ENCODE measurements around the gene NEU1. TPM values are rescaled to one million over a fixed set of nuclear protein-coding genes. Genes with fewer than 3 reads are reported as not detected.

Gene NEU1
- total RNA-seq, 1 donor from 2014 or later: 21.3 TPM

DNA sequence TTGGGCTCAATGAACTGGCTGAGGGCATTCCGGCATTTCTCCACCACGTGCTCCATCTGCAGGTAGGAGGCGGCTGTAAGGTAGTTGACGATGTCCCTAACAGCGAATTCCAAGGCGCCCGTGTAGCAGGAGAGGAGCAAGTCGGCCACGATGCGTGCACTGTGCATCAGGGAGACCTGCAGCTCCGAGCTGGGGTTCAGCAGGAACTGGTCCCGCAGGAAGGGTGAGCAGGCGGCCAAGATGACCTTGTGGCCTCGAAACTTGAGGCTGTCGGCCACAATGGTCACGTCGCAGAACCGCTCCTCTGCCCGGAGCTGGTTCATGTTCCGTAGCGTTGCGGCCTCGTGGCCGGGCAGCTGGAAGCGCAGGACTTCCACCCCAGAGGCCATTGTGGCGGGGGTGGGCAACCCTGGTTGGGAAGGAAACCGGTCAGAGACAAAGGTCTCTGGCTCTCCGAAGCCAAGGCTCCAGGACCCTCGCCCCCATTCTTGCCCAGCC, 38.3 kb upstream of the NEU1 start:
- no peak for DNase-seq (ENCODE audit: low spot score)
- Mint-ChIP-seq H3K27me3 (ENCODE audit: low read depth) (no peaks in the 10 kb centered on the region), H3K4me3 (ENCODE audit: low read depth) (peak overlapping the region; percentile 66), H3K27ac (no peak overlapping the region), H3K9me3 (no peaks in the 10 kb centered on the region), H3K4me1 (ENCODE audit: low read depth) (peaks cover 26% of the 10 kb centered on the region), H3K36me3 (ENCODE audit: low read depth) (peaks cover 15% of the 10 kb centered on the region)
- intact Hi-C loops (cut with micrococcal nuclease): no loop called here

DNA sequence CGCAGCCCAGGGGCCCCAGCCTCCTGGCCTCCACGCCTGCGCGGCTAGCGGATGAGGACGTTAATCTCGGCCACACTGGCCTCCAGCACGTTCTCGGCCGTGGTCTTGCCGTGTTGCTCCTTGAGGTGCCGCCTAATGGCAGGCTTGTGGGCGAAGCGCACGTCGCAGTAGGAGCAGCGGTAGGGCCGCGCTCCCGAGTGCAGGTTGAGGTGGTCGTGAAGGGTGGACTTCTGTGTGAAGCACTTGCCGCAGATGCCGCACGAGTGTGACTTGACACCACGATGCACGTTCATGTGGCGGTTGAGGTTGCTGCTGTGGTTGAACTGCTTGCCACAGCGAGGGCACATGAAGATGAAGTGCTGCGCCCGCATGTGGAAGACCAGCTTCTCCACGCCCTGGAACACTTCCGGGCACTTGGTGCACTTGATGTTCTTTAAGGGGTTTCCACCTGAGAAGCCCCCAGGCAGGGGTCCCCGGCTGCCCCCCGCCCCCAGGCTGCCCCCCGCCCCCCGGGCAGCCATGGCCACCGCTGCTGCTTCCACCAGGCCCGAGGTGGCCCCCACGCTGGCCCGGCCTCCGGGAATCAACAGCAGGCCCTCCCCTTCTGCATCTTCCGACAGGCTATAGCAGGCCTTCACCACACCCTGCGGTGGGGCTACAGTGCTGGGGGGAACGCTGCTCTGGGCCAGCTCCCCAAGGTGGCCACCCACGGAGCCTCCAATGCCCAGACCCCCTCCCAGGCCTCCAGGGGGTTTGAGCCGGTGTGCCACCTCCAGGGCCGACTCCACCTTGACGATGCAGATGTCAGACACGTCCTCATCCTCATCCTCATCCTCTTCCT, 37.5 kb upstream of the NEU1 start:
- Mint-ChIP-seq H3K36me3 (ENCODE audit: low read depth) (peaks cover 22% of the 10 kb centered on the region), H3K27ac (no peak overlapping the region), H3K4me1 (ENCODE audit: low read depth) (peaks cover 29% of the 10 kb centered on the region), H3K4me3 (ENCODE audit: low read depth) (no peak overlapping the region), H3K27me3 (ENCODE audit: low read depth) (no peaks in the 10 kb centered on the region), H3K9me3 (no peaks in the 10 kb centered on the region)
- DNase-seq (ENCODE audit: low spot score): no peak
- intact Hi-C loops (cut with micrococcal nuclease): loop anchor here (5.0 kb wide), 2 partner anchors 68 to 233 kb away; partner anchors contain the start of genes CSNK2B and LY6G5B

DNA sequence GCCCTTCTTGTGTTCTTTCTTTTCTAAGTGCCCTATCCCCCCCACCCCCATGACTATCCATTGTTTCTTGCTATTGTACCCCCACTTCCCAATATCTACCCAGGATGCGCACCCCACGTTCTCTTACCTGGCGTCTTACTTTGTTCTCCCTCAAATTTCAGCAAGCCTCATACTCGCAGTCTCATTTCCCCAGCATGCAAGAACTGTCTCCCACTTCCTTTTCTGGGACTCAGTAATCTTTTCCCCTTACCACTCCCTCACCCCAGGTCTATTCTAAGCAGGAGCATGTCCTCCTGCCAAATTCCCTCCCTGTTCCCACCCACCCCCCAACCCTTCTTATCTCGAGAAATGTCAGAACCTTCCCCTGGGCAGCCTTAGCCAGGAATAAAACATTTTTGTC, 36.6 kb upstream of the NEU1 start:
- Mint-ChIP-seq H3K27ac (peak overlapping the region; percentile 48), H3K9me3 (no peaks in the 10 kb centered on the region), H3K36me3 (ENCODE audit: low read depth) (peaks cover 22% of the 10 kb centered on the region), H3K4me1 (ENCODE audit: low read depth) (peaks cover 29% of the 10 kb centered on the region), H3K4me3 (ENCODE audit: low read depth) (peak overlapping the region; percentile 78), H3K27me3 (ENCODE audit: low read depth) (no peaks in the 10 kb centered on the region)
- intact Hi-C loops (cut with micrococcal nuclease): loop anchor here (5.0 kb wide), 2 partner anchors 67 to 232 kb away; partner anchors contain the start of genes CSNK2B and LY6G5B
- no peak for DNase-seq (ENCODE audit: low spot score)

GRCh38 chr6:31898383-31899011, 35.9 kb upstream of the NEU1 start:
- intact Hi-C loops (cut with micrococcal nuclease): loop anchor here (5.0 kb wide), 2 partner anchors 66 to 231 kb away; partner anchors contain the start of genes CSNK2B and LY6G5B

DNA sequence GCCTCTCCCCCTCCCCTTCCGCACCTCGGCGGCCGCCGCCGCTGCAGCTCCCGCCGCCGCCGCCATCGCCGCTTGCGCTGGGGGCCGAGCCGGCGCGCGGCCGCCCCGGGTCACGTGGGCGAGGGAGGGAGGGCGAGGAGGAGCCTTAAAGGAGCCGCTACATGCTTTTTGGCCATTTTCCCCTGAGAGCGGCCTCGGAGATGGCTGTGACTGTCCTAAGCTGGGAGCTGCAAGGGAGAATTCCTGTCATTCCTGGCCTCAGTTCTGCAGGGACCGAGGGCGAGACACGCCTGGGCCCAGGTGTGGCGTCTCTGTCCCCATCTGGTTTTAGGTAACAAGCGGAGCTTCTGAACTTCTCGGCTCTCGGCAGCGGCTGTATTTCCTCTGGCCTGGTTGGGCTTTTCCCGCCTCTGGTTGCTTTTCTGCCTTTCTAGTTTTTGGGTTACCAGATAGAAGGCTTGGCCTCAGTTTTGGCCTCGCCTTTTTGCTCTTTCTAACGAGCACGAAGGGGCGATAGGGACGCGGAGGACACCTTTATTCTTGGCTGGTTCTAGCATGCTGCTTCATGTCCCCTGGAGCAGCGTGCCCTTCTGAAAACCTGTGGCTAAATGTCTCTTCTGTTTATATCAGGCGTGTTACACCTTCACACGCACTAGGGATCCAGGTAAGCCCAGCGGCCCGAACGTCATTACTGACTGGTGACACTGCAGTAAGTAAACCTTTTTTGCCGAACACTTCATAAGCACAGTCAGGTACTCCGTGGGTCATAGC, 35.2 kb upstream of the NEU1 start, which contains the start of gene EHMT2:
EHMT2 (minus strand) TSS at position 87 of the 771 bp plus-strand sequence; CDS start at position 66, 21 bp downstream.
- Mint-ChIP-seq H3K27ac (peak within 1 kb of the TSS; percentile 92), H3K9me3 (no peaks in the 10 kb centered on the region), H3K27me3 (ENCODE audit: low read depth) (no peaks in the 10 kb centered on the region), H3K4me3 (ENCODE audit: low read depth) (peak within 1 kb of the TSS; percentile 98), H3K36me3 (ENCODE audit: low read depth) (peaks cover 31% of the 10 kb centered on the region), H3K4me1 (ENCODE audit: low read depth) (peaks cover 31% of the 10 kb centered on the region)
- DNase-seq (ENCODE audit: low spot score): peak; percentile 84
- intact Hi-C loops (cut with micrococcal nuclease): loop anchor here (2.0 to 5.0 kb wide), 4 partner anchors 35 to 230 kb away; partner anchors contain the start of genes CSNK2B, LY6G5B, NELFE and NEU1

More at GRCh38 chr6:31898383-31899011, 35.9 kb upstream of the NEU1 start:
- peaks cover 25% of the 10 kb centered on the region for H3K36me3 Mint-ChIP-seq (ENCODE audit: low read depth)
- no peaks in the 10 kb centered on the region for H3K27me3 Mint-ChIP-seq (ENCODE audit: low read depth)
- no peaks in the 10 kb centered on the region for H3K9me3 Mint-ChIP-seq
- H3K27ac Mint-ChIP-seq: peak overlapping the region; percentile 92
- peak overlapping the region; percentile 98 for H3K4me3 Mint-ChIP-seq (ENCODE audit: low read depth)
- no peak for DNase-seq (ENCODE audit: low spot score)
- H3K4me1 Mint-ChIP-seq (ENCODE audit: low read depth): peaks cover 30% of the 10 kb centered on the region

DNA sequence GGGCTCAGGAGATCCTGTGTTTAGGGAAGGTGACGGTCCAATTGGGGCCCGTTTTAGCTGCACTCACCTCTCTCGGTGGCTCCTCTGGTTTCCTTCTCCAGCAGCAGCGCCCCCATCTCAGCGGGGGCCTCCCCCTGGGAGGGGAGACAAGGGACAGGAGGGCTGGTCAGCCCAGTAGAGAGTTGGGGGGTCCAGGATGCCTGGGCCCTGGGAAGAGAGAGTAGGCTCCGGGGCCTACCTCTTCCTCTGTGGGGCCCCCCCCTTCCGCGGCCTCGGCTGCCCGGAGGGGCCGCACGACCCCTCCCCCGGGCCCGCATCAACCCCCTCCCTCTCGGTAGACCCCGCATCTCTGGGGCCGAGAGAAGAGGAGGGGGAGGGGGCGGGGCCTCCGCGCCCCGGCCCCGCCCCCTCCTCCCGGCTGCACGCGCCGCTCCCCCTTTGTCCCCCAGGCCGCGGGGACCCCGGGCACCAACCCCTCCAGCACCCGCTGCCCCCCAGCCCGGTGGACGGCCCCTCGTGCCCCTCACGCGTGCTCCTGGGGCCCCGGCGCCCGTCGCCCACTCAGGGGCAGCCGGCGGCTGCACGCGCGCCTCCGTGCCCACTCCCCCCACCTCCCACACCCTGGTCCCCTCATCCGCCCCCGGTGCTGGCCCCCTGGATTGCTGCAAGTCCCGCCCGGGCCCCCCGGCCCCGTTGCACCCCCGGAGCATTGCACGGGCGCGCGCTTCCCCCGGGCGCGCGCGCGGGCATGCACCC, 34.4 kb upstream of the NEU1 start:
- Mint-ChIP-seq H3K4me1 (ENCODE audit: low read depth) (peaks cover 26% of the 10 kb centered on the region), H3K4me3 (ENCODE audit: low read depth) (peak overlapping the region; percentile 98), H3K27me3 (ENCODE audit: low read depth) (no peaks in the 10 kb centered on the region), H3K9me3 (no peaks in the 10 kb centered on the region), H3K36me3 (ENCODE audit: low read depth) (peaks cover 38% of the 10 kb centered on the region), H3K27ac (peak overlapping the region; percentile 82)
- no peak for DNase-seq (ENCODE audit: low spot score)
- intact Hi-C loops (cut with micrococcal nuclease): loop anchor here (2.0 to 5.0 kb wide), 4 partner anchors 34 to 230 kb away; partner anchors contain the start of genes CSNK2B, LY6G5B, NELFE and NEU1

- H3K4me3 Mint-ChIP-seq (ENCODE audit: low read depth): peak overlapping the region; percentile 84
- no peaks in the 10 kb centered on the region for H3K27me3 Mint-ChIP-seq (ENCODE audit: low read depth)
- intact Hi-C loops (cut with micrococcal nuclease): loop anchor here (2.0 to 5.0 kb wide), 4 partner anchors 34 to 229 kb away; partner anchors contain the start of genes CSNK2B, LY6G5B, NELFE and NEU1
- H3K4me1 Mint-ChIP-seq (ENCODE audit: low read depth): peaks cover 26% of the 10 kb centered on the region
- no peak for DNase-seq (ENCODE audit: low spot score)
- H3K36me3 Mint-ChIP-seq (ENCODE audit: low read depth): peaks cover 44% of the 10 kb centered on the region
- no peaks in the 10 kb centered on the region for H3K9me3 Mint-ChIP-seq
- peak overlapping the region; percentile 82 for H3K27ac Mint-ChIP-seq
Measured at GRCh38 chr6:31896493-31896855, 33.9 kb upstream of the NEU1 start.

DNA sequence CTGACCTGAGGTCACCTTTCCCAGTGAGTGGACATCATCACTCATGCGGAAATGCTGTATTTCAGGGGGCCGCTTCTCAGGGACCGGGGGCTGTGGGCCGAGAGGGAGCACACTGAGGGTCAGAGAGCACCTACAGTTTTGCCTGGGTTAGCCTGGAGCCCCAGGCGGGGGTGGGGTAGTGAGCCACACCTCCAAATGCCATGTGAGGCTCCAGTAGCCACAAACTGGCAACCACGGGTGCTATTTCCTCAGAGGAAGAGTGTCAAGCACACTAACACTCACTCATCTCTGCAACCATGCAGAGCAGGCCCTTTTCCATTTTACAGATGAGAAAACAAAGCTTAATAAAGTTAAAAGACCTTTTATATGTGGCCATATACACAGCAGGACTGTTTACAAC, 30.2 kb upstream of the NEU1 start:
- H3K4me1 Mint-ChIP-seq (ENCODE audit: low read depth): peaks cover 13% of the 10 kb centered on the region
- H3K27me3 Mint-ChIP-seq (ENCODE audit: low read depth): no peaks in the 10 kb centered on the region
- H3K27ac Mint-ChIP-seq: no peak overlapping the region
- no peak overlapping the region for H3K4me3 Mint-ChIP-seq (ENCODE audit: low read depth)
- no peaks in the 10 kb centered on the region for H3K9me3 Mint-ChIP-seq
- DNase-seq (ENCODE audit: low spot score): no peak
- intact Hi-C loops (cut with micrococcal nuclease): no loop called here
- H3K36me3 Mint-ChIP-seq (ENCODE audit: low read depth): peaks cover 52% of the 10 kb centered on the region

DNA sequence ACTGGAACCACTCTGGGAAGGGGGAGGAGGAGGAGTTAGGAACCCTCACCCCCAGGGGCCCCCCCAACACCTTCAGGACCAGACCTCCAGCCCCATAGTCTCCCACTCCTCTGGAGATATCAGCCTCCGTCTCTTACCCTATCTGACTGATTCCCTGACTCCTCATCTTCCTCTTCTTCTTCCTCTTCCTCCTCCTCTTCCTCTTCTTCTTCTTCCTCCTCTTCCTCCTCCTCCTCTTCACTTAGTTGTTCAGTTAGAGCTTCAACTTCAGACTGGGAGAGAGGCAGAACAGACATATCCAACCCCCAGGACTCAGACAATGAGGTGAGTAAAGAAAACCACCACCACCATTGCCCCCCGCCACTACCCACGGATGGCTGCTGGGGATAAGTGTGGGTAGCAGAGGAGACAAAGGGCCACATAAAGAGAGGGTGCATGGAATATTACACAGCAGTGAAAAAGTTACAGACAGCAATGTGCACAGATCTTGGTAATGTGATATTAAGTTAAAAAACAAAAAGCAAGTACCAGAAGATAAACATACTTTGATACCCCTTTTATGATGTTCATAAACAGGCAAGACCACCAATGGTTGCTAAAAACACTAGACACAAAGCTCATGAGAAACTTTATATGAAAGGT, 26.8 kb upstream of the NEU1 start:
- no peak overlapping the region for H3K4me3 Mint-ChIP-seq (ENCODE audit: low read depth)
- peaks cover 4% of the 10 kb centered on the region for H3K4me1 Mint-ChIP-seq (ENCODE audit: low read depth)
- intact Hi-C loops (cut with micrococcal nuclease): no loop called here
- peaks cover 70% of the 10 kb centered on the region for H3K36me3 Mint-ChIP-seq (ENCODE audit: low read depth)
- H3K27me3 Mint-ChIP-seq (ENCODE audit: low read depth): no peaks in the 10 kb centered on the region
- no peak for DNase-seq (ENCODE audit: low spot score)
- no peak overlapping the region for H3K27ac Mint-ChIP-seq
- H3K9me3 Mint-ChIP-seq: no peaks in the 10 kb centered on the region

DNA sequence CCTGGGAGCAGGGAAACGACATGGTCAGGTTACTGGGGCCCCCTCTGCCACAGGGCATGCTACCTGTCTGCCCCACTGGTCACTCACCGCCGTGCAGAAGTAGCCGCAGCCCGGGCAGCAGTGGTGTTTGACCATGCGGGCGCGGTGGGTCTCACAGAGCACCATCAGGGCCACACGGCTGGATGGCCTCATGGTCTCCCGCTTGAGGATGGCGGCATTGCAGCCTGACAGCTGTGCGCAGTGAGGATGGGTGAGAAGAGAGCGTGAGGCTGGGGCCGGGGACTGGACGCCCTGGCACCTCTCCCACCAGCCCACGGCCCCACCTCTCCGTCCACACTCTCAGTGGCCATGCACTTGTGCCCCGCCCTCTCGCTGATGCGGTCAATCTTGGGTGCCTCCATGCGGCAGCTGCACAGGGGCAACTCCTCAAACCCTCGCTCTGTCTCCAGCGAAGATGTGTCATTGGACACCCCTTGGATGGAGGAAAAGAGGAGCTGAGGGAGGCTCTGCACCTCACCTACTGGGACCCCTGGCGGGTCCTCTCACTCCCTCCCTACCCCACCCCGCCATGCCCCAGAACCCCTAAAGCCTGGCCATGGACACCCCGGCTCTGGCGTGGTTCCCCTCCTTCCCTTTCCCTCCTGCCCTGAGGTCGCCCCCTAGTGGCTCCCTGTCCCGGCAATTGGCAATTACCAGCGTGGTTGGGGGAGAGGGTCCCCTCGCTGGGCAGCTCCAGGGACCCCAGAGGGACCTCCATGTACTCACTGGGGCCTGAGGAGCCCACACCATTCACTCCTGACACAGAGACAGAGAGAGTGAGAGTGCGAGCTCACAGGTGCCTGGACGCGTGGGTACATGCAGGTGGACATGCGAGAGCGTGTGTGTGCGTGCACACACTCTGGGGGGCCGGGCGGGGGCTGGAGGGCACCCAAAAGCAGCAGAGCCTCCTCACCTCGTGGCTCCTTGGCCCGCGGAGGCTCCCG, 25.9 kb upstream of the NEU1 start:
- H3K27me3 Mint-ChIP-seq (ENCODE audit: low read depth): no peaks in the 10 kb centered on the region
- peak; percentile 33 for DNase-seq (ENCODE audit: low spot score)
- peaks cover 4% of the 10 kb centered on the region for H3K4me1 Mint-ChIP-seq (ENCODE audit: low read depth)
- peaks cover 68% of the 10 kb centered on the region for H3K36me3 Mint-ChIP-seq (ENCODE audit: low read depth)
- H3K9me3 Mint-ChIP-seq: no peaks in the 10 kb centered on the region
- intact Hi-C loops (cut with micrococcal nuclease): no loop called here
- no peak overlapping the region for H3K27ac Mint-ChIP-seq
- H3K4me3 Mint-ChIP-seq (ENCODE audit: low read depth): no peak overlapping the region
